ENCODE measurements around the gene ZNF561. TPM values are rescaled to one million over a fixed set of nuclear protein-coding genes. Genes with fewer than 3 reads are reported as not detected.

ZNF561 gene
- polyA plus RNA-seq, 2 of the 4 experiments (the other 2 are of a cell fraction), result 18.0 to 22.0 TPM

DNA sequence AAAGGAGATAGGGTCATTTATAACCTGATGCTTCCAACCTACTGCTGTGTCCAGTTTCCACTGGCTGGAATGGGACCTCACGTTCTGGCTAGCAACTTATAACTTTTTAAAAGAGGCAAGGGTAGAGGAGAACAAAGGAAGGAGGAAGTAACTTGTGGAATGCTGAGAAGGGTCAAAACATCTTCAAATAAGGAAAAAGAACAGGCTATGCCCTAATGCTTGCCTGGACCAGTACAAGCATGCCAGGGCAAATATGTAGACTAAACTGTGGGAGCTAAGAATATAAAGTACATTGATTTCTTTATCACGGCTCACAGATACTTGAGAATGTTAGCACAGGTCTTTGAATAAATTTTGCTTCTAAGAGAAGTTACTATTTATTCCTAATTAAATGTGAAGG, 1.5 kb upstream of the ZNF561 start:
- no peak overlapping the region for H3K4me3 ChIP-seq

DNA sequence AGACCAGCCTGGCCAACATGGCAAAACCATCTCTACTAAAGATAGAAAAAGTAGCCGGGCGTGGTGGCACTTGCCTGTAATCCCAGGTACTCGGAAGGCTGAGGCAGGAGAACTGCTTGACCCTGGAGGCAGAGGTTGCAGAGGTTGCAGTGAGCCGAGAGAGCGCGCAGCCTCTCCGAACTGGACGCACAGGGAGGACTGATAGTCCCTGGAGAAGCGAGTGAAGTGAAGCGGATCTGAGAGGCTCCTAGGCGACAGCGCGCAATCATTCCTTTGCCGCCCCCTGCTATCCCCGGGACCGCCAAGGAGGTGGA, 233 bp downstream of the ZNF561 start:
- ChIA-PET POLR2A (no interaction called here), CTCF (no interaction called here)
- Histone ChIP-seq H3K4me2 (peak overlapping the region; percentile 60), H3K4me3 (peak overlapping the region; percentile 93), H3K4me1 (no peaks in the 10 kb centered on the region), H3K27ac (peak overlapping the region; percentile 89 to 99), H3K9me3 (peaks cover 48% of the 10 kb centered on the region)
- FAIRE-seq (no peak), DNase-seq (ENCODE audit: low read depth in 1 of 2, low spot score in 1 of 2) (no peak), ATAC-seq (peak; percentile 56 to 83; a peak in 5 of 6 replicates)
- WGBS (ENCODE audit: missing lambda C conversion rate), result 8% methylated on average over 10 of the region's 16 CpGs
- TF ChIP-seq POLR2A (IDR thresholded peaks at IDR 0.05; ENCODE audit: low read length), result no peak
- TF ChIP-seq GATA3 (IDR thresholded peaks at IDR 0.05; ENCODE audit: borderline replicate concordance), result no peak
- no peak for TF ChIP-seq ZSCAN20 (CRISPR knock-in tag; IDR thresholded peaks at IDR 0.05)
- no peak for TF ChIP-seq HOXB13 (CRISPR knock-in tag; IDR thresholded peaks at IDR 0.05; ENCODE audit: low read depth)
- TF ChIP-seq CBX8 (IDR thresholded peaks at IDR 0.05), result no peak
- no peak for TF ChIP-seq NFE2L2 (conservative IDR thresholded peaks at IDR 0.05; ENCODE audit: low read length)
- no peak for TF ChIP-seq EHMT2 (IDR thresholded peaks at IDR 0.05; ENCODE audit: low read depth)

More for the DNA sequence above, 1.5 kb upstream of the ZNF561 start:
- DNase-seq (ENCODE audit: low read depth in 1 of 2, low spot score in 1 of 2), result no peak
- no peak for FAIRE-seq
- no peak for ATAC-seq
- ChIA-PET CTCF (no interaction called here), POLR2A (no interaction called here)
- no peak for TF ChIP-seq FOSL2 (IDR thresholded peaks at IDR 0.05)
- TF ChIP-seq FOSL2 (CRISPR knock-in tag; IDR thresholded peaks at IDR 0.05), result no peak
- no peak for TF ChIP-seq HOXA7 (CRISPR knock-in tag; IDR thresholded peaks at IDR 0.05)
- no peak for TF ChIP-seq HOXB5 (CRISPR knock-in tag; IDR thresholded peaks at IDR 0.05)
- TF ChIP-seq, protein P1, sequence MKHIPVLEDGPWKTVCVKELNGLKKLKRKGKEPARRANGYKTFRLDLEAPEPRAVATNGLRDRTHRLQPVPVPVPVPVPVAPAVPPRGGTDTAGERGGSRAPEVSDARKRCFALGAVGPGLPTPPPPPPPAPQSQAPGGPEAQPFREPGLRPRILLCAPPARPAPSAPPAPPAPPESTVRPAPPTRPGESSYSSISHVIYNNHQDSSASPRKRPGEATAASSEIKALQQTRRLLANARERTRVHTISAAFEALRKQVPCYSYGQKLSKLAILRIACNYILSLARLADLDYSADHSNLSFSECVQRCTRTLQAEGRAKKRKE (CRISPR knock-in tag; IDR thresholded peaks at IDR 0.05; ENCODE audit: low read depth), result no peak
- TF ChIP-seq, protein P2, sequence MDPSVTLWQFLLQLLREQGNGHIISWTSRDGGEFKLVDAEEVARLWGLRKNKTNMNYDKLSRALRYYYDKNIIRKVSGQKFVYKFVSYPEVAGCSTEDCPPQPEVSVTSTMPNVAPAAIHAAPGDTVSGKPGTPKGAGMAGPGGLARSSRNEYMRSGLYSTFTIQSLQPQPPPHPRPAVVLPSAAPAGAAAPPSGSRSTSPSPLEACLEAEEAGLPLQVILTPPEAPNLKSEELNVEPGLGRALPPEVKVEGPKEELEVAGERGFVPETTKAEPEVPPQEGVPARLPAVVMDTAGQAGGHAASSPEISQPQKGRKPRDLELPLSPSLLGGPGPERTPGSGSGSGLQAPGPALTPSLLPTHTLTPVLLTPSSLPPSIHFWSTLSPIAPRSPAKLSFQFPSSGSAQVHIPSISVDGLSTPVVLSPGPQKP (IDR thresholded peaks at IDR 0.05; ENCODE audit: low read depth, low read length), result no peak
- TF ChIP-seq FOXS1 (CRISPR knock-in tag; IDR thresholded peaks at IDR 0.05), result no peak
- no peak for TF ChIP-seq FOSB (CRISPR knock-in tag; IDR thresholded peaks at IDR 0.05)
- TF ChIP-seq TP53 (CRISPR knock-in tag; IDR thresholded peaks at IDR 0.05), result no peak
- TF ChIP-seq, protein P3, sequence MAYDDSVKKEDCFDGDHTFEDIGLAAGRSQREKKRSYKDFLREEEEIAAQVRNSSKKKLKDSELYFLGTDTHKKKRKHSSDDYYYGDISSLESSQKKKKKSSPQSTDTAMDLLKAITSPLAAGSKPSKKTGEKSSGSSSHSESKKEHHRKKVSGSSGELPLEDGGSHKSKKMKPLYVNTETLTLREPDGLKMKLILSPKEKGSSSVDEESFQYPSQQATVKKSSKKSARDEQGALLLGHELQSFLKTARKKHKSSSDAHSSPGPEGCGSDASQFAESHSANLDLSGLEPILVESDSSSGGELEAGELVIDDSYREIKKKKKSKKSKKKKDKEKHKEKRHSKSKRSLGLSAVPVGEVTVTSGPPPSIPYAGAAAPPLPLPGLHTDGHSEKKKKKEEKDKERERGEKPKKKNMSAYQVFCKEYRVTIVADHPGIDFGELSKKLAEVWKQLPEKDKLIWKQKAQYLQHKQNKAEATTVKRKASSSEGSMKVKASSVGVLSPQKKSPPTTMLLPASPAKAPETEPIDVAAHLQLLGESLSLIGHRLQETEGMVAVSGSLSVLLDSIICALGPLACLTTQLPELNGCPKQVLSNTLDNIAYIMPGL (CRISPR knock-in tag; IDR thresholded peaks at IDR 0.05; ENCODE audit: borderline replicate concordance), result no peak
- TF ChIP-seq BHLHE40 (IDR thresholded peaks at IDR 0.05; ENCODE audit: low read depth, low read length), result no peak
- no peak for TF ChIP-seq ZNF302 (CRISPR knock-in tag; IDR thresholded peaks at IDR 0.05)
- no peak for TF ChIP-seq CBX8 (IDR thresholded peaks at IDR 0.05)
- no peak for TF ChIP-seq CBX2 (IDR thresholded peaks at IDR 0.05; ENCODE audit: borderline replicate concordance, low read depth)
- TF ChIP-seq EHF (CRISPR knock-in tag; IDR thresholded peaks at IDR 0.05), result no peak
- no peak for TF ChIP-seq CHD4 (IDR thresholded peaks at IDR 0.05; ENCODE audit: borderline replicate concordance)
- Histone ChIP-seq H3K9me3 (peaks cover 32% of the 10 kb centered on the region), H3K4me1 (no peaks in the 10 kb centered on the region), H3K27ac (no peak overlapping the region), H3K4me2 (no peak overlapping the region)
- WGBS (ENCODE audit: missing lambda C conversion rate), result 83% methylated on average over 2 of the region's 2 CpGs

DNA sequence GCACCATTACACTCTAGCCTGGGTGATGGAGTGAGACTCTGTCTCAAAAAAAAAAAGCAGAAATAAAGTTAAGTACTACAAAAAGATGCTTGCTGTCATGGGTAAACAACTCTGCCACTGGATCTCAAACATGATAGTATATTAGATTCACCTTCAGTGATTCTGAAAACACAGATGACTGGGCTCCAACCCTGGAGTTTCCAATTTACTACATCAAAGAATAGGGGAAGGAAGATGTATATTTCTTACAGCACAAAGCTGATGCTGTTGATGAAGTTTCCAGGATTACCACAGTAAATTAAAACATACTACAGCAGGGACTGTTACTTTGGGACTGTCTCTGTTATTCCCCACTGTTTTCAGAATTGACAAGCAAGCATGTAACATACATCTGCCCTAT, 5.2 kb downstream of the ZNF561 start:
- TF ChIP-seq HOXA7 (CRISPR knock-in tag; IDR thresholded peaks at IDR 0.05) (no peak), HOXB5 (CRISPR knock-in tag; IDR thresholded peaks at IDR 0.05) (no peak), POLR2A (IDR thresholded peaks at IDR 0.05; ENCODE audit: low read length) (no peak), RARB (CRISPR knock-in tag; IDR thresholded peaks at IDR 0.05) (no peak), FOSB (CRISPR knock-in tag; IDR thresholded peaks at IDR 0.05) (no peak), MAZ (IDR thresholded peaks at IDR 0.05; ENCODE audit: borderline replicate concordance, low read depth, low read length) (no peak), JUN (IDR thresholded peaks at IDR 0.05) (no peak), PHF8 (IDR thresholded peaks at IDR 0.05; ENCODE audit: borderline replicate concordance, low read depth) (no peak), CBX8 (IDR thresholded peaks at IDR 0.05) (no peak)
- TF ChIP-seq, protein P4, sequence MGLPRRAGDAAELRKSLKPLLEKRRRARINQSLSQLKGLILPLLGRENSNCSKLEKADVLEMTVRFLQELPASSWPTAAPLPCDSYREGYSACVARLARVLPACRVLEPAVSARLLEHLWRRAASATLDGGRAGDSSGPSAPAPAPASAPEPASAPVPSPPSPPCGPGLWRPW (IDR thresholded peaks at IDR 0.05), result no peak
- TF ChIP-seq, protein P5, sequence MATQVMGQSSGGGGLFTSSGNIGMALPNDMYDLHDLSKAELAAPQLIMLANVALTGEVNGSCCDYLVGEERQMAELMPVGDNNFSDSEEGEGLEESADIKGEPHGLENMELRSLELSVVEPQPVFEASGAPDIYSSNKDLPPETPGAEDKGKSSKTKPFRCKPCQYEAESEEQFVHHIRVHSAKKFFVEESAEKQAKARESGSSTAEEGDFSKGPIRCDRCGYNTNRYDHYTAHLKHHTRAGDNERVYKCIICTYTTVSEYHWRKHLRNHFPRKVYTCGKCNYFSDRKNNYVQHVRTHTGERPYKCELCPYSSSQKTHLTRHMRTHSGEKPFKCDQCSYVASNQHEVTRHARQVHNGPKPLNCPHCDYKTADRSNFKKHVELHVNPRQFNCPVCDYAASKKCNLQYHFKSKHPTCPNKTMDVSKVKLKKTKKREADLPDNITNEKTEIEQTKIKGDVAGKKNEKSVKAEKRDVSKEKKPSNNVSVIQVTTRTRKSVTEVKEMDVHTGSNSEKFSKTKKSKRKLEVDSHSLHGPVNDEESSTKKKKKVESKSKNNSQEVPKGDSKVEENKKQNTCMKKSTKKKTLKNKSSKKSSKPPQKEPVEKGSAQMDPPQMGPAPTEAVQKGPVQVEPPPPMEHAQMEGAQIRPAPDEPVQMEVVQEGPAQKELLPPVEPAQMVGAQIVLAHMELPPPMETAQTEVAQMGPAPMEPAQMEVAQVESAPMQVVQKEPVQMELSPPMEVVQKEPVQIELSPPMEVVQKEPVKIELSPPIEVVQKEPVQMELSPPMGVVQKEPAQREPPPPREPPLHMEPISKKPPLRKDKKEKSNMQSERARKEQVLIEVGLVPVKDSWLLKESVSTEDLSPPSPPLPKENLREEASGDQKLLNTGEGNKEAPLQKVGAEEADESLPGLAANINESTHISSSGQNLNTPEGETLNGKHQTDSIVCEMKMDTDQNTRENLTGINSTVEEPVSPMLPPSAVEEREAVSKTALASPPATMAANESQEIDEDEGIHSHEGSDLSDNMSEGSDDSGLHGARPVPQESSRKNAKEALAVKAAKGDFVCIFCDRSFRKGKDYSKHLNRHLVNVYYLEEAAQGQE (IDR thresholded peaks at IDR 0.05), result no peak
- no peak overlapping the region for H3K4me3 ChIP-seq
- no peak overlapping the region for H3K27ac ChIP-seq
- ATAC-seq (no peak), DNase-seq (ENCODE audit: low read depth in 1 of 2, low spot score in 1 of 2) (no peak), FAIRE-seq (no peak)
- POLR2A ChIA-PET, result no interaction called here
- peaks cover 69% of the 10 kb centered on the region for H3K9me3 ChIP-seq
- no peak overlapping the region for H3K4me2 ChIP-seq
- CTCF ChIA-PET, result no interaction called here
- no peaks in the 10 kb centered on the region for H3K4me1 ChIP-seq

All from A549 (cell line).